GM19397 (cell line): ENCODE measurements around the gene LRCH1.

Source experiments
- ATAC-seq: cut with Tn5 transposase; IDR thresholded peaks from one replicate; pipeline ENCODE4 v1.9.1; 2021; ENCODE audit warnings: mild to moderate bottlenecking, moderate library complexity; ENCODE audit not compliant: unreplicated experiment

Gene LRCH1

DNA sequence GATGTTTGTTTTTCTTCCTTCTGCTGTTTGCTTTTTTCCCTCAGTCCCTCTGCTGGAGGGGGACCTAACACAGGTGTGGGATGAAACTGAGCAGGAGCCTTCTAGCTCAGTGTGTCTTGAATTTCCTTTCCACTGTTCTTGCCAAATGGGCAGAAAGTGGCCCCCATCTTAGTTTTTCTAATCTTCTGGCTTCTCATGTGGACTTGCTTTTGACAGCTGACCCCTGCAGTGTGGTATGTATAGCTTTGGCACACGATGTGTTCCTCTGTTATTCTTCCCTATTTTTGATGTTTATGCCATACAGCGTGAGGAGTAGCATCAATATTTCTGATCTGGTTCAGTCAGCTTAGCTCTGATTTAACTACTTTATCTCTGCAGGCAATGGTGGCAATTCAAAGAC lies 8.3 kb downstream of the LRCH1 start:
- ATAC-seq, result no peak

DNA sequence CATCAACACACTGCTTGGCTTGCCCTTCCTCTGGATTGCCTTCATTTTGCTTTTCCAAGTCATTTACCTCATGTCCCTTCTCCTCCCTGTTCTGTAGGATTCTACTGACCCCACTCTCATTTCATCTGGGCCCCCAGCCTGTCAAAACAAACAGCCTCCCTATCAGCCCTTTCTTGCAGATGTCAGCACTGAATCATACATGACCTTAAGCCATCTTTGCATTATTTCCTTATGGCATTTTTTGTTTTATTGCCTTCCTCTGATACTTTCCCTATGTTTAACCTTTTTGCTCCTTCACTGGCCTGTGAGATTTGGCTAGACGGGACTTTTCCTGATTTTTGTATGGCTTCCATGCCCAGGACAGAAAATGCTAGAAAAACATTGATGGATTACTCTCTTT lies 8.7 kb downstream of the LRCH1 start:
- ATAC-seq, result no peak

- ATAC-seq, result no peak
Measured at GRCh38 chr13:46562152-46562551, 9.2 kb downstream of the LRCH1 start.

DNA sequence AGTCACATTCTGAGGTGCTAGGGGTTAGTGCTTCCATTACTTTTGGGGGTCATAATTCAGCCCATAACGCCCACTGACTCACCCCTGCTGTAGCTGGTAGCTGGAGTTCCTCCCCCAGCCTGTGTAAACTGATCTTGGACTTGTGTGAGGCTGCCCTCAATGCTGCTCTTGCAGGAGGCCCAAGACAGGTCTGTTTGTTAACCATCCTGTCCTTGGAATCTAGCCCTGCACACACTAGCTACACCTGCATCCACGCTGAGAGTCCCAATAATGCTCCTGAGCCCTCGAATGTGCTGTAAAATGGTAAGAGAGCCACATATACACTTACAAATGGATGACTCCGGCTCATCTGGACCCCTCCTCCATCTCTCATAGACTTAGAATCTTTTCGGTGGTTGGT lies 9.6 kb downstream of the LRCH1 start:
- no peak for ATAC-seq

- ATAC-seq, result peak; percentile 61
Measured at GRCh38 chr13:46565808-46566750, 13.1 kb downstream of the LRCH1 start.

- ATAC-seq, result no peak
Measured at GRCh38 chr13:46567671-46568070, 14.7 kb downstream of the LRCH1 start.

DNA sequence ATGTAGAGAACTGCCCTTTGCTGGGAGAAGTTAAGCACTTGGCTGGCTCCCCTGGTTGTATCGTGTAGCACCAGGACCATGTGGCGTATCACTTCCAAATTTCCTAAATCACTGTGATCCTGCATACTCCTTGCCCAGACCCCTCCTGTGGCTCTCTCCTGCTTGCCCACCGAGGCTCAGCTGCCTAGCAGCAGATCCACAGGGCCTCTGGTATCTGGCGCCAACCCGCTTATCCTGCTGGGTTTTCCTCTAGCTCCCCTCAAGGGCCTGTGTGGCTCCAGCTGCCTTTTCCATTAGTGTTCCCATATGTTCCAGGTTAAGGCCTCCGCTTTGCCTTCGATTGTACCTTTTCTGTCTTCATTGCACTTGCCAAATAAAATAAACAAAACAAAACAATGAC lies 16.5 kb downstream of the LRCH1 start:
- ATAC-seq, result no peak

DNA sequence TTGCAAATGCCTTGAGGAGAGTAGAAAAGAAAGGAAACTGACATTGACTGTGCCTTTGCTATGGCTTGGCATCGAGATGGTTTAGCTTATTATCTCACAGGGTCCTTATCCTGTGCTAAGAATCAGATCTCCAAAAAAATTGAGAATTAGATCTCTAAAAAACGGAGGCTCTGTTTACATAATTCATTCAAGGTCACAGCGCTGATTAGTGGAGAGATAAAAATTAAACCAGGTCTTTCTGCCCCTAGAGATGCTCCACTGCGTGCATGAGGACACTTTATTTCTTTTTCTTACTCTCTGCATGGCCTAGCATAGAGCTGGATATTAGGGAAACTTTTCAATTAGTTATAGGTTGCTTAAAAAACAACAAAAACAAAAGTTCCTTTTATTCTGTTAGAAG lies 17.3 kb downstream of the LRCH1 start:
- no peak for ATAC-seq

DNA sequence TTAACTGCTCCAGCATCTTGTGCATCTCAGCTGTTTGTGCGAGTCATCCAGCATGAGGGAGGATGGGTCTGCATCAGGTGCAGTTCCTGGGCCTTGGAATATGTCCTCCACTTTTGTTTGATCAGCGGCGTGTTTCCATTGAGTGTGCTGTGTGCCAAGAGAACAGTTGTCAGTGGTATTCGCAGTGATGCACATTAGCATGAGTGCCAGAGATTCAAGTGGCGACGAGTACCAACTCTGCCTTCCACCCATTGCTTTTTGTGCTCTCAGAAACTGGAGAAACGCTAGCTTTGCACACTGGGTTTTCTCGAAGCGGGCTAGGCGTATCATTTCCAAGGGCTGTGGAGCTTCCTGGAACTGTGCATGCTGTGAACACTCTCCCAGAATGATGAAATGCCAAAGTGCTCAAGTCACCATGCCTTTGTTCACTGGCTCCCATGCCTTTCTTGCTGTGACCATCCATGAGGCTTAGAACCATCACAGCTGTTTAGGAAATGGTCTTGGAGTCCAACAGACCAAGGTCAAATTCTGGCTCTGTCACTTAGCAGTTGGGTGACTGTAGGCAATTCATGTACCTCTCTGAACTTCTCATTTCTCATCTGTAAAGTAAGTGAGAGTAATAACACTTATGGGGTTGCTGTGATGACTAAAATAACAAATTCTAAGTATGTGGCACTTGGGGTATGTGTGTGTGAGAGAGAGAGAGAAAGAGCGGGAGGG lies 18.4 kb downstream of the LRCH1 start:
- ATAC-seq, result no peak

DNA sequence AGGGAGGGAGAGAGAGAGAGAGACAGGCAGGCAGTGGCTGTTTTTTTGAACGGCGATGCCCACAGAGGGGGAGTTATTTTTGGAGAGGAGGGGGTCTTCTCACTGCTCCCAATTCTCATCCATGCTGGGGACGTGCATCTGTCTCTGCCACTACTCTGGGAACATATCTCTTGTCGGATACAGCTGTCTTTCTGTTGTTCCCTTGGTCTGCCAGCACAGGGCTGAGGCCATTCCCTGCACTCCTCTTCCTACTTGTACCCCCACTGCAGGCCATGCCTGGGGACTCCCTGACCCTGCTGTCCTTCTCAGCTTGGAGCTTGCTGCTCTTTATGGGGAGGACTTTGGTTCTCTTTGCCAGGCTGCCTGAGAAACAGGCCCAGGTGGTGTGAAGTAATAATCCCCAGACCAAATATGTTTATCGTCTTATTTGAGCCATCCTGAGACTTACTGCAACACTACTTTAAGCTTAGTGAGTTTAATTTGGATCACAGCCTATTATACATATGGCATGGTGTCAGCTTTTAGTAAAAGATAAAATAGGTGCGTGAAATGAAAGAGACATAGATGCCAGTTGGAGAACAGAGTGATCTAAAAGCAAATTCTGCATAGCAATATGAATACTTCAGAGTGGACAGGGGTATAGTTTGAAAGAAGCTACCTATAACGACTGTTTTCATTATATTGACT lies 19.1 kb downstream of the LRCH1 start:
- no peak for ATAC-seq

DNA sequence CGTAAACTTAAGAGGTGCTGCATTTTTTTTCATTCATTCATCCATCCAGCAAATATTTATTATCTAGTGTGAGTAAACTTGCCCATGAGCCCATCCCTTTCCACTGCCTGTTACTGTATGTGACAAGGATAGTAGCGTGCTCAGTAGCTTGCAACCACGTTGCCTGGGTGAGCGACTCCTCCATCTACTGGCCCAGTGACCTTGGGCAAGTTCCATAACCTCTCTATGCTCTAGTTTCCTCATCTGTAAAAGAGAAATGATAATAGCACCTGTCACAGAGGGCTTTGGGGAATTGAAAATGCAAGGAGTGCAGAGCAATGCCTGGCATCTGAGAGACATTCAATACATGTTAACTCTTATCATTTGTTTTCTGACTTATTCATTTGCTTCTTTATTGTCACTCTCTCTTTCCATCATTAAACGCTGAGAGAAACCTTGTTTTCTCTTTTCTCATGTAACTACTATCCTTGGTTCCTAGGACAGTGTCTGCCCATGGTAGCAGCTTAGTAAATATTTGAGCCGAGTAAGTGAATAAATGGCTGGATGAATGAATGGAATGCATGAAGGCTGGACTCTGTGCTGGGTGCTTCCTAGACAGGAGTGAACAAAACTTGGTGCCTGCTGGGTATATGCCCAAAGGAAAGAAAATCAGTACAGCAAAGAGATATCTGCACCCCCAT lies 19.9 kb downstream of the LRCH1 start:
- peak; percentile 47 for ATAC-seq

DNA sequence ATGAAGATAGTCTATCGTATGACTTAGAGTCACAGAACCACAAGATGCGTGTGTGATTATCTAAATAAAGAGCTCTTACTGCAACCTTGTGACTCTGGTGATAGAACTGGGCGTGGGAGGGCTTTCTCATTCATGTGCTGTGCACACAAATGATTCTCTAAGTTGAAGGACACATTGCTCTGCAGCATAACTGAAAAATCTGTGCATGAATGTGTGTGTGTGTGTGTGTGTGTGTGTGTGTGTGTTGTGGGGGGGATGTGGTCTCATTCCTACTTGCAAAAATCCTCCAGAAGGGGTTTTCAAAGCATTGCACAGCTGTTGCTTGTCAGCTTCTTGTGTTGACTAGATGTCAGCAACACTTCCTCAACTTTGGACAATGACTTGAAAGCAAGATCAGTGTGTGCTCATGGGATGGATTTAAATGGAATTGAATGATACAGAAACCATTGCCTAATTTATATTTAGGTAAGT lies 22.4 kb downstream of the LRCH1 start:
- ATAC-seq, result no peak

DNA sequence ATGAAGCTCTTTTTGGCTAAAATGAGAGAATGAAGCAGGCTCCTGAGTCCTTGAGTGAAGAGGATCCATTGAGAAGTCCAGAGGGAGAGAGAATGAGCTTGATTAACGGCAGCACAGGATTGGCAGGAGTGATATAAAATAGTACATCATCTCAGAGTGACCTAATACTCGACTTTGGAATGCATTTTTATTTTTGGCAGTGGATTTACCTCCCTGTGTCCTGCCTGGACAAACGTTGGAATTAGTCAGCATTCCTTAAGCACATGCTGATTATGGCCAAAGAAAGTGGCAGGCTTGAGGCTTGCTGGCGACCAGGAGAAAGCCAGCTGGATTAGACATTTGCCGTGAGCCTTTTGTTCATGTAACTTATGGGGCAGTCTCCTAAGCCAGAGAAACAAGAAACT lies 22.9 kb downstream of the LRCH1 start:
- ATAC-seq, result no peak

DNA sequence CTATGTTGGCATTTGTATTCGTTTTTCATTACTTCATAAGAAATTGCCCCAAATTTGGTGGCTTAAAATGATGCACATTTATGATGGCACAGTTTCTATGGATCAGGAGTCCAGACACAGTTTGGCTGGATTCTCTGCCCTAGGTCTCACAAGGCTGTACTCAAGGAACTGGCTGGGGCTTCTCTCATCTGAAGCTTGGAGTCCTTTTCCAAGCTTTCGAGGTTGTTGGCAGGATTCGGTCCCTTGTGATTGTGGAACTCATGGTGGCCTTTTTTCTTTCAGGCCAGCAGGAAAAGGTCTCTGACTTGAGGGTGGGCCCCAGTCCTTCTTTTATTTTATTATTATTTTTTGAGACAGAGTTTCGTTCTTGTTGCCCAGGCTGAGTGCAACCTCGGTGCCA lies 23.8 kb downstream of the LRCH1 start:
- ATAC-seq, result no peak

DNA sequence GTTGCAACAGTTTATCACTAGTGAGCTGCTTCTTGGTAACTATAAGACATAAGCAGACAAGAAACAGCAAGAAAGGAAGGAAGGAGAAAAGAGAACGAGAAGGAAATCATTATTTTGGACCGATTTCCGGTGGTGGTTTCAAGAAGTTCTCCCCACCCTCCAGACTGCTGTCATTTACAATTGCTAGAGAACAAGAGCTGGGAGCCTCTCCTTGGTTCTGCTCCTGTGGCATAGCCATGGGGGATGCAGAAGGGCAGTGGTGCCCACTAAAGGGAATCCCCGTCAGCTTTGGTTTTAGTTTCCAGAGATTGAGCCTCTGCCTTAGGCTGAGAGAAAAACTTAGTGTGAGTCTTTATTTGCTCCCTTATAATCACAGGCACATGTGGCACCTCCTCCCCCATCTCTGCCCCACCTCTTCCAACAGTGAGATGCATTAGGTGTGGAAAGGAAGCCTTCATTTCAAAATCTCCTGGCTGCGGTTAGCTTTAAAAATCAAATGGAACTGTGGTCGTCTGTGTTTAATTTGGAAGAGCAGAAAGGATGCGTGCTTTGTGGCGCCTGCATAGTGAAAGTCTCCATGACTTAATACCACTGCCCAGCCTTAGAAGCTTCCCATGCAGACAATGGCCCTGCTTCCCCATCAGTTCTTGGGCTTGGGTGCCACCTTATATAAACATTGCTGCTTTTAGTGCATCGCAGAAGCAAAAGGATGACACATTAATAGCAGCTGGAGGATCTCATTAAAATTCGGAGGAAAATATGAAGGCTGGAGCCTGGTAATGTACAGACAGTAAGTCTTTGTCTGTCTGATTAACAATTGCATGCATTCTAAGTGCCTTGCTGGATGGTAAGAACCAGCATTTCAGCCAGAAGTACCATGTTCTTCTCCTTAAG lies 25.0 kb downstream of the LRCH1 start:
- no peak for ATAC-seq

GRCh38 chr13:46578590-46578975 lies 25.6 kb downstream of the LRCH1 start:
- no peak for ATAC-seq

GRCh38 chr13:46580362-46580839 lies 27.4 kb downstream of the LRCH1 start:
- ATAC-seq, result no peak

GRCh38 chr13:46582190-46582589 lies 29.2 kb downstream of the LRCH1 start:
- no peak for ATAC-seq

DNA sequence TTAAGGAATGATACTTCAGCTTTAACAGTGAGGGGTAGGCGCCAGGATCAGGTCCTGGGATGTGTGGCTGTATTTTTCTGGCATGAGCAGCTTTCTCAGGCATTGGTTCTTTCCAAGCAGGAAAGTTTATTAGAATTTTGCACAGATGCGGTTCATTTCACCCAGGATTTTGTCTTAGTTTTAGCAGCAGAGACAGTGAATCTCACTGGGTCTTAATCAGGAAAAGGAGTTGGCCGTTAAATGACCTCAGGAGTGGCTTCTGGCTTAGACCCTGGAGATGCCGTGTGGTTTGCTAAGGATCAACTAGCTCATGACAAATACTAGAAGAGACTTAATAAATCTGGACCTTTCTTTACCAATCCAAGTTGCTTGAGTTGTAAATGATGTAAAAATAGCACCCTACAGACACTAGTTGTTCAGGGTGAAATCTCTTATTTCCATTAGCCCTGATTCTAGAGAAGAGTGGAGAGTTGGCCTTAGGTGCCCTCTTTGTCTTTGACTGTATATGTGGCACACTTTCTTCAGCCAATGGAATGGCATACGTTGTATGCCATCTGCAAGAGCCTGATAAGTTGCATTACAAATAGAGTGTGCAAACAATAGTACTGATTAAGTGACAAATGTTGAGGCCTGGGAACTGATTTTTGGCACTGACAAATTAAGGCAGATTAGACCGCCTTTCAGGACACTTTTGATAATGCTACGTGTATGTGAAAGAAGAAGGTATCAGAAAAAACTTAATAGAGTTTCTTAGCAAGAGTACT lies 34.0 kb downstream of the LRCH1 start:
- no peak for ATAC-seq
